HG02973 (cell line): ENCODE data around the gene STX16.

Experiments
- ATAC-seq: cut with Tn5 transposase; IDR thresholded peaks from one replicate; pipeline ENCODE4 v1.9.1; 2021; ENCODE audit warnings: moderate library complexity; ENCODE audit not compliant: unreplicated experiment

STX16 gene

DNA sequence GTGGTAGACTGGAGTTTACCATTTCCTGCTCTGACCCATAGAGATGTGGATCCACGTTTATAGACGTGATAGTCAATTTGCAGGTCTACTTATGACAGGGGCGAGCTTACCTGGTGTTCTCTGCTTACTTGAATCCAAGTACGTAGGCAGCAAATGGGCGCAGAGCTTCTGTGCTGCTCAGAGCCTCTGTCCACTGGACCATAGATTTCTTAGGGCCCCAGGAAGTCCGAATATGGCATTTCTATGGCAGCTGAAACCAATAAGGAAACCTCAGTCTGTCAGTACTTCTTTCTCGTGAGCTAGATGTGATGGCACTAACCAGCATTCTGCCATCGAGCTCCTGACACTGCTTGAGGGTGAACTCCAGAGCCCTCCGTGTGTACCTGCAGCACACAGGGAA lies 22.0 kb downstream of the STX16 start:
- no peak for ATAC-seq

DNA sequence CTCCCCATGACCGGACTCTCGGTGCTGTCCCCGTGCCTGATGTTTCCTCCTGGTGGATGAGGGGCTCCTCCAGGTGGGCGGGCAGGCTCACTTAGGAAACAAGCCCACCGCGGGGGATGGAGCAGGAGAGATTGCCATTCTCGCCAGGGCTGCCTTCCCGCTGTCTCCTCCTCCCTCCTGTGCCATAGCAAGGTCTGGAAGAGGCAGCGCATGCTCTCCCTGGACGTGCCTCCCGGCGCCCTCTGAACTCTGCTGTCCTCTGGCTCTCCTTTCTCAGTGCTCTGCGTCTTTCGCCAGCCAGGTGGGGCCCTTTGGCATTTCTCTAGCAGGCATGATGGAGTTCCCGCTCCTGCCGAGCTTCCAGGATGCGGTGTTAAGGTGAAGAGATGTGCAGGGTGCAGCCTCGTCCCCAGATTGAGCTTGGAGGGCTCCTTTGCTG lies 24.1 kb downstream of the STX16 start:
- ATAC-seq = no peak

DNA sequence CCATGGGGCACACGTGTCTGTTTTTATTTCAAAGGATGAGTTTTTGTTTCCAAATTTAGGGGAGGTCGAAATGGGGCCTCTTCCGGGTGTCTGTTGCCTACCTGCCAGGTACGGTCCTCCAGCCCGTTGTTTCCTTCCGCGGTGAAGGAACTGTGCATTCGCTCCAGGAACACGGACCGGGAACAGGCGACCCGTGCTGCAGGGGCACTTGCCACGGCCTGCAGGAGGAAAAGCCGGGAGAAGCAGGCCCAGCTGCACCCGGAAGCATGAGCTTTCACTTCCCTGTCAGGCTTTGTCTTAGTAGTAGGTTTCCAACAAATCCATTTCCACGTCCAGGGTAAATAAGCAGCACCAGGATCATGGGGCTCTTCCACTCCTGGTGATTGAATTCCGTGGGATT lies 24.6 kb downstream of the STX16 start:
- no peak for ATAC-seq

DNA sequence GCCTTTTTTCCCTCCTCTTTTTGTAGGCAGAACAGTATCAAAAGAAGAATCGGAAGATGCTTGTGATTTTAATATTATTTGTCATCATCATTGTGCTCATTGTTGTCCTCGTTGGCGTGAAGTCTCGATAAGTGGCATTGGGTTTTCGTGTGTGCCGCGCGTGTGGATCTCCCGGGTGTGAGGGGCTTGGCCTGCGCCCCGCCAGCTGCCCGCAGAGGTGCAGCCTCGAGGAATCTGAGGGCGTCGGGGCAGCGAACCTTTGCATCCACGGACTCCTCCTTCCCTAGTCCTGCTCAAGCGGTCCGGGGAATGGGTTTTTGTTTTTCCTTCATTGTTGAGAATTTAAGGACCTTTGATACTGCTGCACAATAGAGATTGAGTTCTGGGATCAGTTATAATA lies 25.1 kb downstream of the STX16 start:
- ATAC-seq = no peak

DNA sequence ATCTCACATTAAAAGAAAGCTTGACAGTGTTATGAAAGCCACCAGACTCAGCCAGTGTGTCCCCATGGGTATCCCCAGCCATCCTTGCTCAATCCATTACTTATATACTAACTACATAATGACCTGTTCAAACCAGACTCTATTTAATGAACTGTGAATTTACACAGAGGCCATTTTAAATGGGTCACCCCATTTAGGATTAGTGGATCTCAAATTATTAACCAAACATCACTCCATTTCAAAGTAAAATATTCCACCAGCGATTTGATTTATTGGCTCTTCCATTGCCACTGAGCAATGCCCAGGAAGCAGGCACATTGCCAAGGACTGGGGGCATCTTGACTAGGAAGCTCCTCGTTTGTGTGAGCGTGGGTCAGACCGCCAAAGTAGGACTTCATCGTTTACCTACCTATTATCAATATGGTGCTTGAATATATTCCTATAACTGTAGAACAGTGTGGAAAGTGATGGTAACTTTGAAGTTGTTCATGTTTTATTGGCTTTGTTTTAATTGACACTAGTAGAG lies 26.1 kb downstream of the STX16 start:
- no peak for ATAC-seq

DNA sequence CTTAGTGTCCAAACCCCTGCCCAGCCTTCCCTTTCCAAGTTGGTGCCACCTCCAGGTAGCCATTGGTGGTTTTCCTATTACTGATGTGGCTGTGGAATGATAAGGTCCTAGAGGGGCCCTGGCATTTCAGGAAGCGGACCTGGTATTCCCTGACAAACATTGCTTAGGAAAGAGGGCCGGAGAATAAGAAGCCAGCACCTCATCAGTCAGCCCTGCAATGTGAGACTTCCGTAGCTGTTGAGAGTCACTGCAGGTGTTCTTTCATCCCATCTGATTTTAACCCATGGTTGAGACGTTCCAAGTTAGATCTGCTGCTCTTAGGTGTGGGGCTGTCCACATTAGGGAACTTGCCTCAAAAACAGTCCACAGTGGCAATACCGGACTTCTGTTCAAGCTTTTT lies 26.7 kb downstream of the STX16 start:
- no peak for ATAC-seq

DNA sequence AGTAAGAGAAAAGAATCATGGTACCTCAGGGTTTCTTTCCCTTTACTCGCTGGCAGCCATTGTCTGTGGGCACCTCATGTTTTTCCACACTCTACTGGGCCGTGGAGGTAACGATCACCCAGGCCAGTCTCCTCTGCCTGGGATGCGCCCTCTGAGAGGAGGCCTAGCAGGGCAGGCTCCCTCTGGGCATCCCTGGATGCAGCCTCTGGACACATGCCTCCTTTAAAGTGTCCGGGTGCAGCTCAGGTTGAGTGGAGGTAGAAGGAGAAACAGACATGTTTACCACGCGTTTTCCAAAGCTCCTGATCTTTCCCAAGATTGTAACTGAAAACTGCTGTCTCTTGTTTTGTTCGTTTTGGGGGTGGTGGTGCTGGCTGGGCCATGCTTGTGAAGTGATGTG lies 27.7 kb downstream of the STX16 start:
- no peak for ATAC-seq

DNA sequence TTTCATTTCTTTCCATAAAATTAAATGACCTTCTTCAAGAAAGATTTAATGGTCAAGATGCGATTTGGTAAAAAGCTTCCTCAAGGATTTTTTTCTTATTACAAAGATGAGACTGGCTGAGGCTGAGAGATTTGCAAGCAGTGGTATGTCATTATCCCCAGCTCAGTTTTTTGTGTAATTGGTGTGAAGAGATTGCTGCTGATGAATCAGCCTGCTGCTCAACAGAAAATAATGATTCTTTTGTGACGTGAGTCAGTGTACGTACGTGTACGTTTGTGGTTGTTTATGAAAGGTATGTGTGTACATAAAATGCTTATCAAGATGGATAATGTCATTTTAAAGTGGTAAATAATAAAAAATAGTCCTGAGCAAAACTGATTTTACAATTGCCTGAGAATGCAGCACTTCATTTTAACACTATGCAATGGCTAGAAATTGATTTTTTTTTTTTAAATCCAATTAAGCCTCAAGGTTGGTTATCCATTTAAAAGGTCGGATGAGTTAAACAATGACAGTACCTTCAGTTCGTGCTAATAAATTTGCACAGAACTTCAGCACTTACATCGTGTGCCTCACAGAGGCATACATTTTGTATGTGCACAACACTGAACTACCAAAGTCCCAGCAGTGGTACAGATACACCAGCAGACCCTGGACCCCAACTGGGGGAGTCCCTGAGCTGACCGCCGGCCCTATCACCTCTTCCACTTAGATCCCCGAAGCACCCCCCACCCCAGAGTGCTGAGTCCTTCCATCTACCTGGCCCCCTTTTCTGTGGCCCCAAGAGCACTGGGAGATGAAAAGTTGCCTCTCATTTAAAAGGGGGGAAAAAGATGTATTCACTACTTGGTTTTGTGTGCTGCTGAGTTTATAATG lies 31.8 kb downstream of the STX16 start:
- ATAC-seq = no peak

DNA sequence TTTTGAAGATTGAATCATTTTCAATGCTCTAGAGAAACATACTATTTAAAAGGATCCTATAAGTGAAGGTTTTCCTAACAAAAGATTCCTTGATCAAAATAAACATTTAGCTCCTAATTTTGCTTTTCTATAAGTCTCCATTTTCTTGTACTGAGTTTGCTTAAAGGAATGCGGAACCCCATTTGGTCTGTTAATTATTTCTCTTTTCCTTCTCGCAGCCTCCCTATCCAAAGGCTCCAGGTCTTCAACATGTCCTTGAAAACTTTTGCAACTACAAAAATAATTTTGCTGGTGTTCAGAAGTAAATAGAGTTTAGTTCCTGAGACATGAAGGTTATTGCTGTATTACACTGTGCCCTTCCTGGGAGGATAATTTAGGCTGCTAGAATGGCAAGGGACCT lies 33.2 kb downstream of the STX16 start:
- no peak for ATAC-seq

DNA sequence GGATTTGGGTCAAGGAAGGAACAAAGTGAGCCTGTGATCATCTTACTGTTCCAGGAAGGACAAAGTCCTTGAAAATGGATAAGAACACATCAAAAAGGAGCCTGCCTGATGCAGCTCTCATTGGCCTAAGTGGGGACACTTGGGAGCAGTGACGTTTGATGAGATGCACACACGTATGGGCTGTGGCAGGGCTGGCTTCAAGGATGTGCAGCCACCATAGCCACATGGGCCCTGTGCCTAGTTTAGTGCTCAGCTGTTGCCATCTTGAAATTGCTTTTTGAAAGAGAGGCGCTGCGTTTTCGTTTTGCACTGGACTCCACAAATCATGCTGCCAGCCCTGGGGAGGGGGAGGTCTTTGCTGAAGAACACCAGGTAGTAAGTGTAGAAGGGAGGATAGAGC lies 34.9 kb downstream of the STX16 start:
- ATAC-seq = no peak

DNA sequence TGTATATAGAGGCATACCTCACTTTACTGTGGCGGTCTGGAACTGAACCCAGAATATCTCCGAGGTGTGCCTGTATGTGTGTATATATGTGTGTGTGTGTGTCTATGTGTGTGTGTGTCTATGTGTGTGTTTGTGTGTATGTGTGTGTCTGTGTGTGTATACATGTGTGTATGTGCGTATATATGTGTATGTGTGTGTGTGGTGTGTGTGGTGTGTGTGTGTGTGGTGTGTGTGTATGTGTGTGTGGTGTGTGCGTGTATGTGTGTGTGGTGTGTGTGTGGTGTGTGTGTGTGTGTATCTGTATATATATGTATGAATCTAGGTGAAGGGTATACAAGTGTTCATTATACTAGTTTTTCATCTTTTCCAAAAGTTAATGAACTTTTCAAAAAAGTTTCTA lies 37.3 kb downstream of the STX16 start:
- no peak for ATAC-seq

DNA sequence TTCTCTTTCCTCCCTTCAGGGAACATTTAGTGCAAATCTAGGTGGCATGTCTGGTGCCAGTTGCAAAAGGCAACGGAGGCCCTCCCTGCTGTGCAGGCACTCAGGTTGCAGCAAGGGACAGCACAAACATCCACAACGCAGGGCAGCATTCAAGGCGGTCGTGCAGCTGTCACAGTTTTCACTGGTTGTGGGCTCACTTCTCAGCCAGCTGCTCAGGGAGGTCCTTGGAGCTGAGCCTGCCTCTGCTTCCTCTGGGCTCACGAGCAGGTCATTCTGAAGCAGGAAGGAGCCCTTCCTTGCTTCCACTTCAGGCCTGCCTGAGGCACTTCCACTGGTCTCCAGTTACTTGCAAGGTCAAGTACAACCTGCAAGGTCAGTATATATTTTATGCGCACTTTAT lies 37.8 kb downstream of the STX16 start:
- no peak for ATAC-seq

DNA sequence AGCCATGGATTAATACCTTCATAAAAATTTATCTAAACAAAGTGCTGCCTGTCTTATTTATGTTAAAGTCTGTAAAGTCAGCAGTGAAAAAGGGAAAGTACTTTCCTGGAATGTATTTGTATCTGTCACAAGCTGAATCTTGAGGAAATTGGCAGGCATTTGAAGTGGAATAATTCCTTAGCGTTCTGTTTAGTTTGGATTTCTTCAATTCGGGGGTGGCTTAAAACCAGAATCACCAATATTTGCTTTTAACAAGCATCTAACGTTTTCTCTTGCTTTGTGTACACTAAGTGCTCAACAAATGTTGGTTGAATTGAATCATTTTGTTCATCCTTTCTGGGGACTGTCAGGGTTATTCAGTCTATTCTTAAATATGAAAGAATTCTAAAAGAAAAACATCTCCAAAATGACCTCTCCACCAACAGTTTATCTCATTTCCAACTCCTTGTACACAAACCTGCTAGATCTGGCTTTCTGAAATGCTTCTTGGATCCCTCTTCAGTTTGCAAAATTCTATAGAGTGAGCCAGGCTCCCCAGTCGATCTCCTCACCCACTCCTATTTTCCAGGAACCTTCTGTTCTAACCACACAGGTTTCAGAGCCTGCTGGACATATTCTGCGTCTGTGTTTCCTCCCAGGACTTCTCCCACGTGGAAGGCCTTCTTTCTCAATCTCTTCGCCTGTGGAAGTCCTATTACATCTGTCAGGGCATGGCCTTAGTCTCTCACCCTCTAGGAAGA lies 39.5 kb downstream of the STX16 start:
- ATAC-seq = no peak

DNA sequence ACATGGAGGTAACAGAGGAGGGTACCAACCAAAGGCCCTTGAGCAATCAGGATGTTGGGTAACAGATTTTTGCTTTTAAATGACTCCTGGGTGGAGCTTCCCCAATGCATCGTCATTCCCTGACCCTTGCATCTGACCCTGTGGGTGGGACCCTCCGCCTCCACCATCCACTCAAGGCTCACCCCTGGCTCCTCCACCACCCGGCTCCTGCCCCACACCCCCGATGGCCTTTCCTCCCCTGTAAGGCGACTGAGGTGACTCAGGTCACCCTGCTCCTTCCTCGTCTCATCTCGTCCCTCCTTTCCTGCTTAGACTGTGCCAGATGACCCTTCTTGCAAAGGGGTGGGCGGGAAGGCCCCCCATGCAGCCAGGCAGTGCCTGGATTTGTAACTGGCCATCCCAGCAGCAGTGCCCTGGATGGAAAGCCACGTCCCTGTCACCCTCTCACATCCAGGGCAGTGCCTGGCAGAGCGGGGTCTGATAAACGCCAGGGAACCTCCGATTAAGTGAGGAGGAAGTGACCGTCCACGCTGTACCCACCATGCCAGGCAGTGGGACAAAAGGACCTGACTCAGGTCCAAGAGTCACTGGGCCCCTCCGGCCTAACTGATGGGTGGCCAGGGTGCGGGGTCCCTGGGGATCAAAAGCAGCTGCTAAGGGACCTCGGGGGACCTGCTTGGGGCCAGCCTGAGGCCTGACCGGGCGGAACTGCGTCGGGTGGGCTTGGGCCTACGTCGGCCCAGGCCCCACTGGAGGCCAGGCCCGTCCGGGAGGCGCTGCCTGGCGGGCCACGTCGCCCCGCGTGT lies 40.9 kb downstream of the STX16 start:
- no peak for ATAC-seq

DNA sequence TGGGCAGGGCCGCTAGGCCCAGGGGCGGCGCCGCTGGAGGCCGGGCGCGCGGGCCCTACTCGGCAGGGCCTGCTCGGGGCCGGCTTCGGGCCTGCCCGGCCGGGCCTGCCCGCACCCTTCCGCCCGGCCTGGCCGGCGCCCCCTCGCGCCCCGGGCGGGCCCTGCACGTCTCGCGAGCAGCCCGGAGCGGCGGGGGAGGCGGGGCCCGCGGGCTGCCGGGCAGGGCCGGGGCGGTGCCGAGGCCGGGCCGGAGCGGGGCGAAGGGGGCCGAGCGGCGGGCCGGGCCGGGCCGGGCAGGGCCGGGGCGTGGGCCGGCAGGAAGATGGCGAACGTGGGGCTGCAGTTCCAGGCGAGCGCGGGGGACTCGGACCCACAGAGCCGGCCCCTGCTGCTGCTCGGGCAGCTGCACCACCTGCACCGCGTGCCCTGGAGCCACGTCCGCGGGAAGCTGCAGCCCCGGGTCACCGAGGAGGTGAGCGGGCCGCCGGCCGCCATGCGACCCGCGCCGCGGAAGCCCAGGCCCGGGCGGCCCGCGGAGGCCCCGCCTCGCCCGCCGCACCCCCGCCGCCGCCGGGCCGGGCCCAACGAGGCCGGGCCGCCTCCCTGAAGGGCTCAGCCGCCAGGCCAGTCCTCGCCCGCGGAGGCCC lies 41.6 kb downstream of the STX16 start, which contains the start of gene NPEPL1:
NPEPL1 (plus strand) TSS at position 222 of the 647 bp plus-strand sequence; CDS start at position 323, 101 bp downstream.
- peak; percentile 85 for ATAC-seq

DNA sequence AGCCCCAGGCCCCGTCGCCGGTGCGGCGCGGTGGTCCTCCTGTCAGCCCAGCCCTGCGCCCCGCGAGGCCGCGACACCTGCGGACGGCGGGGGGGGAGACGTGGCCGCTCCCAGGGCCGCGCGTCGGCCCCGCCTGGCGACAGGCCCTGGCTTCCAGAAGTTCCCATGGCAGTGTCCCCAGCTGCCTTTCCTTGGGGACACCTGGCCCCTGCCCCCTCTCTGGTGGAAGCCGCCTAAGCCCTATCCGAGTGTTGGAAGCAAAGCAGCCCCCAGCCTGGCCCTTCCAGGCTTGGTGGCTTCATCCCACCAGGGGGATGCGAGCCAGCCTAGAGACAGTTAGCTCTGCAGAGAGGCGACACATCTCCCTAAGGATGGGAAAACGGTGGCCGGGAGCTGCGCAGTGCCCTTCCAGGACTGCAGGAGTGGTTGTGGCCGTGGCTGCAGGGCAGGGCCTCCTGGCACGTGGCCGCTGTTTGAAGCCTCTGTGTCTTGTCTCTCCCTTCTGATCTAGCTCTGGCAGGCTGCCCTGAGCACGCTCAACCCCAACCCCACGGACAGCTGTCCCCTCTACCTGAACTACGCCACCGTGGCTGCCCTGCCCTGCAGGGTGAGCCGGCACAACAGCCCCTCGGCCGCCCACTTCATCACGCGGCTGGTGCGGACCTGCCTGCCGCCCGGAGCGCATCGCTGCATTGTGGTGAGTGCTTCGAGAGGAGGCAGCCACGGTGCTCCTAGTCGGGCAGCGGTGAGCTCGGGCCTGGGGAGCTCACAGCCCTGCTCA lies 42.3 kb downstream of the STX16 start:
- no peak for ATAC-seq

DNA sequence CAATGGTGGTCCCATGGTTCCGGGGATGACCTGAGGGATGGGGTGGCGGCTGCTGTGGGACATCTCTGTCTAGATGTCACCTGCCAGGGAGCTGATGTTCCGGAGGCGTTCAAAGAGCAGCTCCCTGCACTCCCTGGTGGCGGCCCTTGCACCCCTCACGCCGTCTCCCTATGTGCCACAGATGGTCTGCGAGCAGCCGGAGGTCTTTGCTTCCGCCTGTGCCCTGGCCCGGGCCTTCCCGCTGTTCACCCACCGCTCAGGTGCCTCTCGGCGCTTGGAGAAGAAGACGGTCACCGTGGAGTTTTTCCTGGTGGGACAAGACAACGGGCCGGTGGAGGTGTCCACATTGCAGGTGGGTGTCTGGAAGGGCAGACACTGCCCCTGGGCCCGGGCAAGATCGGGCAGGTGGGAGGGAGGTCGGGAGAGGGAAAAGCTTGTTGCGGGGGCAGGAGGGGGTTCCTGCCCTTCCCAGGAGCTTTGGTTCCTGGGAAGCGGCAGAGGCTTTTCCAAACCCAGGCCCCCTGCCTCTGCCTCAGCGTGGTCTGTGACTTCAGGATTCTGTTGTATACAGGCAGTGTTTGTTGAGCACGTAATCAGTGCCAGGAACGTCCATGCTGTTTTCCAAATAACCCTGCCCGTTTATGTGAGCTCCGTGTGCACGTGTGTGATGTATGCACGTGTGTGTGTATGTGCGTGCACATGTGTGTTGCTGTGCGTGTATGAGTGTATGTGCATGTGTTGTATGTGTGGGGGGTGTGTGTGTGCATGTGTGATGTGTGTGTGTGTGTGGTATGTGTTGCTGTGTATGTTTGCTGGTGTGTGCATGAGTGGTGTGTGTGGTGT lies 43.4 kb downstream of the STX16 start:
- no peak for ATAC-seq

DNA sequence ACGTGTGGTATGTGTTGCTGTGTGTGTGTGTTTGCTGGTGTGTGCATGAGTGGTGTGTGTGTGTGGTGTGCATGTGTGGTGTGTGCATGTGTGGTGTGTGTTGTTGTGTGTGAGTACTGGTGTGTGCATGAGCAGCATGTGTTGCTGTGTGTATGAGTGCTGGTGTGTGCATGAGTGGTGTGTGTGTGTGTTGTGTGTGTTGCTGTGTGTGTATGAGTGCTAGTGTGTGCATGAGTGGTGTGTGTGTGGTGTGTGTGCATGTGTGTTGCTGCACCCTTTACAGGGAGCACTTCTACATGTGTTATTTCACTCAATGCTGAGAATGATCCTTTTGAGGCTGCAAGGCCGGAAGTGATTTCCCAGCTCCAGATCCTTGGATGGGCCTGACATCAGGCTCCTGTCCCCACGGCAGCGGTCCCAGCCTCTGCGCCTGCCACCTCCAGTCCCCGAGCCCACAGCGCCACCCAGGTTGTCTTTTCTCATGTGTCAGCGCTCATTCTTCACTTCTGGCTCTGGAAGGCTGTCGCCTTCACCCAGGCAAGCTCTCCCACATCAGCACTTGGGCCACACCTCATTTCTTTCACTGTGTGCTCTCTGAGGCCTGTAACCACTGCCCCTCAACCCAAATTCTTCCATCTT lies 44.1 kb downstream of the STX16 start:
- no peak for ATAC-seq
